GM18498 (cell line): ENCODE data around the gene SPOCK2.
A peak's percentile ranks its signal among the peaks of the same experiment; 100 is the strongest.
"Not testable (repeated sequence)": the region's sequence is repeated elsewhere in the genome, so short reads cannot be mapped to it uniquely, and the experiment has no call there.

ENCODE experiments used
- ATAC-seq: cut with Tn5 transposase; IDR thresholded peaks from one replicate; pipeline ENCODE4 v1.9.1; 2021; ENCODE audit warnings: mild to moderate bottlenecking, moderate library complexity; ENCODE audit not compliant: unreplicated experiment

SPOCK2 gene

GRCh38 chr10:72087969-72088888 is at the start of gene SPOCK2:
SPOCK2 (minus strand) TSS chr10:72088551; CDS start chr10:72088328, 223 bp downstream.
- no peak for ATAC-seq

- ATAC-seq, result no peak
These were observed 49.2 kb upstream of the SPOCK2 start for GRCh38 chr10:72137583-72137982.

GRCh38 chr10:72136225-72136624 is 47.9 kb upstream of the SPOCK2 start:
- not testable (repeated sequence) for ATAC-seq

- no peak for ATAC-seq
These were observed 46.7 kb upstream of the SPOCK2 start for GRCh38 chr10:72134785-72135767.

GRCh38 chr10:72133517-72133916 is 45.2 kb upstream of the SPOCK2 start:
- ATAC-seq, result peak; percentile 77

GRCh38 chr10:72132854-72133253 is 44.5 kb upstream of the SPOCK2 start:
- no peak for ATAC-seq

- ATAC-seq, result no peak
These were observed 39.2 kb upstream of the SPOCK2 start for GRCh38 chr10:72127571-72127970.

GRCh38 chr10:72126872-72127232 is 38.5 kb upstream of the SPOCK2 start:
- no peak for ATAC-seq

GRCh38 chr10:72126184-72126871 is 38.0 kb upstream of the SPOCK2 start:
- no peak for ATAC-seq

GRCh38 chr10:72124989-72125388 is 36.6 kb upstream of the SPOCK2 start:
- ATAC-seq, result no peak

- ATAC-seq, result no peak
These were observed 36.0 kb upstream of the SPOCK2 start for GRCh38 chr10:72124381-72124780.

GRCh38 chr10:72123616-72124015 is 35.3 kb upstream of the SPOCK2 start:
- ATAC-seq, result no peak

- ATAC-seq, result no peak
These were observed 33.9 kb upstream of the SPOCK2 start for GRCh38 chr10:72122221-72122620.

GRCh38 chr10:72121389-72121788 is 33.0 kb upstream of the SPOCK2 start:
- no peak for ATAC-seq

GRCh38 chr10:72116372-72116771 is 28.0 kb upstream of the SPOCK2 start:
- no peak for ATAC-seq

GRCh38 chr10:72114706-72115450 is 26.5 kb upstream of the SPOCK2 start:
- ATAC-seq, result no peak

- no peak for ATAC-seq
These were observed 22.5 kb upstream of the SPOCK2 start for GRCh38 chr10:72110673-72111401.

GRCh38 chr10:72109636-72110157 is 21.3 kb upstream of the SPOCK2 start:
- no peak for ATAC-seq
